GM12892 (cell line): ENCODE data around the gene GCC1.

ENCODE experiments used
- POLR2A ChIP-seq: IDR thresholded peaks from 2 replicates; pipeline ENCODE4 v1.6.1; 2011; ENCODE audit warnings: low read depth, low read length, control low read depth
- POLR2AphosphoS5 ChIP-seq: IDR thresholded peaks from 2 replicates; pipeline ENCODE4 v1.6.1; 2011; ENCODE audit warnings: low read depth, low read length, control low read depth
- TAF1 ChIP-seq: IDR thresholded peaks from 2 replicates; pipeline ENCODE4 v1.6.1; 2011; ENCODE audit warnings: low read depth, mild to moderate bottlenecking, control low read depth, low read length, borderline replicate concordance

DNA sequence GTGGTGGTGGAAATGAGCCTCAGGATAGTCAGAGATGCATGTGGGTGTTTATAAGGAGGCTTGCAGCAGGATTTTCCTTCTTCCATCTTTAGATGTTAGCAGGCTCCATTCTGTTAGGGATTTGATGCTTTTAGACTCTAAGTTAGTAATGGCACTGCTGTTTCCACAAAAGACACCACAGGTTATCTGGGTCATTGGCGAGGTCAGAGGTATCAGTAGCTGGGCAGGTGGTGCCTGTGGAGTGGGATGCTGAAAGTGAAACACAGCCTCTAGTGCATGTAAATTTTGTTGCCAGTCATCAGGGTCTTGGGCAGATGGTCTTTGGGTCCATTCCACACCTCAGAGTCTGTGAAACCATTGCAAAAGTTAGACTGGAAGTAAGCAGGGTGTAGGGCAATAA is 33.4 kb upstream of the GCC1 start:
- TF ChIP-seq POLR2AphosphoS5 (no peak), POLR2A (no peak), TAF1 (no peak)
